Measurements from ENCODE around the gene DAB2. TPM values are rescaled to one million over a fixed set of nuclear protein-coding genes. Genes with fewer than 3 reads are reported as not detected.

Gene DAB2
- total and polyA plus RNA-seq, 4 donors = 10.0 to 25.6 (median 16.1) TPM

- H3K9ac ChIP-seq (ENCODE audit: low read depth in 1 of 2, low read length in 2 of 2) = no peak overlapping the region
- no peak for DNase-seq (ENCODE audit: low spot score)
- 96% methylated on average over 1 of the region's 1 CpG for WGBS
- H3K4me3 ChIP-seq (ENCODE audit: low read depth in 1 of 3, low read length in 3 of 3) = no peak overlapping the region
- no peak for TF ChIP-seq FOXA2 (IDR thresholded peaks at IDR 0.05)
- TF ChIP-seq FOXA1 (IDR thresholded peaks at IDR 0.05) = no peak
- no peak for TF ChIP-seq TAF1 (conservative IDR thresholded peaks at IDR 0.05)
- TF ChIP-seq ZBTB33 (IDR thresholded peaks at IDR 0.05) = no peak
- TF ChIP-seq RXRA (IDR thresholded peaks at IDR 0.05) = no peak
- H3K27ac ChIP-seq (ENCODE audit: low read depth in 1 of 2, low read length in 2 of 2) = no peak overlapping the region
- no peaks in the 10 kb centered on the region for H3K27me3 ChIP-seq (ENCODE audit: control insufficient read depth in 4 of 4, insufficient read depth in 4 of 4, low read length in 3 of 4)
- H3K36me3 ChIP-seq (ENCODE audit: control insufficient read depth in 4 of 4, insufficient read depth in 3 of 4, low read depth in 1 of 4, low read length in 3 of 4) = peaks cover 4 to 73% (median 50%) of the 10 kb centered on the region in 4 donors
- H3K4me1 ChIP-seq (ENCODE audit: control insufficient read depth in 4 of 4, insufficient read depth in 4 of 4, low read length in 3 of 4) = peaks cover 0 to 4% (median 1%) of the 10 kb centered on the region in 4 donors
- H3K9me3 ChIP-seq (ENCODE audit: control insufficient read depth in 4 of 4, low read length in 3 of 4) = no peaks in the 10 kb centered on the region
Measured at GRCh38 chr5:39333104-39333503, 91.7 kb downstream of the DAB2 start.

DNA sequence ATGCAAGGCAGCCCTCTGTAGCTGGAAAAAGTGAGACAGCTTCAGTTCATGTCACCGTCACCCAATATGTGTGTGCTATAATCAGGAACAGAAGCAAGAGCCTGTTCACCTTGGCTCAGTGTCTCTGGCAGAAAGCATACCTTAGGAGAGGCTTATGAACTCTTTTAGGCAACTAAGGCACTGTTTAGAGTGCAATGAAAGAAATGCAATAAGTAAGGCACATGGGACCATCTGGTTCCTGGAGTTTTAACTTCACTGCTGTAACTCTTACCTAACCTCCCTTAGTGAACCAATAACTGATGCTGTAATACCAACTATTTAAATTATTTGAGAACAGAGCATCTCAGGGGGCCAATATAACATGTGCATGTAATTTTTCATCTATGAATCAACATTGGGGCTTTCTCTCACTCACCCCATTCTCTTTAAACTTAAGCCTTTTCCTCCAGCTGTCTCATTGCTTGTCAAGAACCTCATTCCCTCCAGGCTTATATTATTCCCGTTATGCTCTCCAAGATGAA, 92.9 kb downstream of the DAB2 start:
- Histone ChIP-seq H3K4me1 (ENCODE audit: control insufficient read depth in 4 of 4, insufficient read depth in 4 of 4, low read length in 3 of 4) (no peaks in the 10 kb centered on the region), H3K9ac (ENCODE audit: low read depth in 1 of 2, low read length in 2 of 2) (no peak overlapping the region), H3K4me3 (ENCODE audit: low read depth in 1 of 3, low read length in 3 of 3) (no peak overlapping the region), H3K36me3 (ENCODE audit: control insufficient read depth in 4 of 4, insufficient read depth in 3 of 4, low read depth in 1 of 4, low read length in 3 of 4) (peaks cover 4 to 68% (median 52%) of the 10 kb centered on the region in 4 donors), H3K9me3 (ENCODE audit: control insufficient read depth in 4 of 4, low read length in 3 of 4) (no peaks in the 10 kb centered on the region), H3K27me3 (ENCODE audit: control insufficient read depth in 4 of 4, insufficient read depth in 4 of 4, low read length in 3 of 4) (no peaks in the 10 kb centered on the region), H3K27ac (ENCODE audit: low read depth in 1 of 2, low read length in 2 of 2) (no peak overlapping the region)
- WGBS = 96% methylated on average over 2 of the region's 2 CpGs
- TF ChIP-seq EGR1 (IDR thresholded peaks at IDR 0.05; ENCODE audit: low read depth in 2 of 2) (no peak), JUND (IDR thresholded peaks at IDR 0.05) (no peak), HNF4A (conservative IDR thresholded peaks at IDR 0.05) (no peak)
- TF ChIP-seq, protein P1, sequence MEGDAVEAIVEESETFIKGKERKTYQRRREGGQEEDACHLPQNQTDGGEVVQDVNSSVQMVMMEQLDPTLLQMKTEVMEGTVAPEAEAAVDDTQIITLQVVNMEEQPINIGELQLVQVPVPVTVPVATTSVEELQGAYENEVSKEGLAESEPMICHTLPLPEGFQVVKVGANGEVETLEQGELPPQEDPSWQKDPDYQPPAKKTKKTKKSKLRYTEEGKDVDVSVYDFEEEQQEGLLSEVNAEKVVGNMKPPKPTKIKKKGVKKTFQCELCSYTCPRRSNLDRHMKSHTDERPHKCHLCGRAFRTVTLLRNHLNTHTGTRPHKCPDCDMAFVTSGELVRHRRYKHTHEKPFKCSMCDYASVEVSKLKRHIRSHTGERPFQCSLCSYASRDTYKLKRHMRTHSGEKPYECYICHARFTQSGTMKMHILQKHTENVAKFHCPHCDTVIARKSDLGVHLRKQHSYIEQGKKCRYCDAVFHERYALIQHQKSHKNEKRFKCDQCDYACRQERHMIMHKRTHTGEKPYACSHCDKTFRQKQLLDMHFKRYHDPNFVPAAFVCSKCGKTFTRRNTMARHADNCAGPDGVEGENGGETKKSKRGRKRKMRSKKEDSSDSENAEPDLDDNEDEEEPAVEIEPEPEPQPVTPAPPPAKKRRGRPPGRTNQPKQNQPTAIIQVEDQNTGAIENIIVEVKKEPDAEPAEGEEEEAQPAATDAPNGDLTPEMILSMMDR (IDR thresholded peaks at IDR 0.05; ENCODE audit: low read depth, low read length, missing input control) = no peak
- no peak for DNase-seq (ENCODE audit: low spot score)

GRCh38 chr5:39328731-39329130, 96.0 kb downstream of the DAB2 start:
- Histone ChIP-seq H3K4me1 (ENCODE audit: control insufficient read depth in 4 of 4, insufficient read depth in 4 of 4, low read length in 3 of 4) (no peaks in the 10 kb centered on the region), H3K4me3 (ENCODE audit: low read depth in 1 of 3, low read length in 3 of 3) (no peak overlapping the region), H3K27ac (ENCODE audit: low read depth in 1 of 2, low read length in 2 of 2) (no peak overlapping the region), H3K36me3 (ENCODE audit: control insufficient read depth in 4 of 4, insufficient read depth in 3 of 4, low read depth in 1 of 4, low read length in 3 of 4) (peaks cover 1 to 68% (median 54%) of the 10 kb centered on the region in 4 donors), H3K9me3 (ENCODE audit: control insufficient read depth in 4 of 4, low read length in 3 of 4) (no peaks in the 10 kb centered on the region), H3K9ac (ENCODE audit: low read depth in 1 of 2, low read length in 2 of 2) (no peak overlapping the region), H3K27me3 (ENCODE audit: control insufficient read depth in 4 of 4, insufficient read depth in 4 of 4, low read length in 3 of 4) (no peaks in the 10 kb centered on the region)
- WGBS = 98% methylated on average over 1 of the region's 1 CpG
- no peak for TF ChIP-seq ATF3 (IDR thresholded peaks at IDR 0.05)
- TF ChIP-seq RAD21 (IDR thresholded peaks at IDR 0.05) = no peak
- DNase-seq (ENCODE audit: low spot score) = no peak

Measured in liver (tissue), 9 donors.